GM18870 (cell line): ENCODE results near the gene TRANK1.
"Not testable (repeated sequence)": the region's sequence is repeated elsewhere in the genome, so short reads cannot be mapped to it uniquely, and the experiment has no call there.

ENCODE experiments used
- ATAC-seq: cut with Tn5 transposase; IDR thresholded peaks from one replicate; pipeline ENCODE4 v1.9.1; 2021; ENCODE audit warnings: moderate library complexity; ENCODE audit not compliant: unreplicated experiment

Gene TRANK1

GRCh38 chr3:36944641-36945270 lies at the start of gene TRANK1:
TRANK1 (minus strand) TSS chr3:36945054; CDS start chr3:36944809, 245 bp downstream.
- ATAC-seq: peak; percentile 51

- peak; percentile 98 for ATAC-seq
Measured at GRCh38 chr3:36993326-36994283, 48.8 kb upstream of the TRANK1 start, which contains the start of gene MLH1. MLH1 (plus strand) TSS chr3:36993518; CDS start chr3:36993548, 30 bp downstream.

DNA sequence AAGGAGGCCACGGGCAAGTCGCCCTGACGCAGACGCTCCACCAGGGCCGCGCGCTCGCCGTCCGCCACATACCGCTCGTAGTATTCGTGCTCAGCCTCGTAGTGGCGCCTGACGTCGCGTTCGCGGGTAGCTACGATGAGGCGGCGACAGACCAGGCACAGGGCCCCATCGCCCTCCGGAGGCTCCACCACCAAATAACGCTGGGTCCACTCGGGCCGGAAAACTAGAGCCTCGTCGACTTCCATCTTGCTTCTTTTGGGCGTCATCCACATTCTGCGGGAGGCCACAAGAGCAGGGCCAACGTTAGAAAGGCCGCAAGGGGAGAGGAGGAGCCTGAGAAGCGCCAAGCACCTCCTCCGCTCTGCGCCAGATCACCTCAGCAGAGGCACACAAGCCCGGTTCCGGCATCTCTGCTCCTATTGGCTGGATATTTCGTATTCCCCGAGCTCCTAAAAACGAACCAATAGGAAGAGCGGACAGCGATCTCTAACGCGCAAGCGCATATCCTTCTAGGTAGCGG lies 48.0 kb upstream of the TRANK1 start, which contains the start of gene EPM2AIP1:
Gene EPM2AIP1, minus strand, starts transcription at position 326 of the 520 bp plus-strand sequence. Its CDS starts 54 bp downstream, at position 272.
- peak; percentile 13 for ATAC-seq

DNA sequence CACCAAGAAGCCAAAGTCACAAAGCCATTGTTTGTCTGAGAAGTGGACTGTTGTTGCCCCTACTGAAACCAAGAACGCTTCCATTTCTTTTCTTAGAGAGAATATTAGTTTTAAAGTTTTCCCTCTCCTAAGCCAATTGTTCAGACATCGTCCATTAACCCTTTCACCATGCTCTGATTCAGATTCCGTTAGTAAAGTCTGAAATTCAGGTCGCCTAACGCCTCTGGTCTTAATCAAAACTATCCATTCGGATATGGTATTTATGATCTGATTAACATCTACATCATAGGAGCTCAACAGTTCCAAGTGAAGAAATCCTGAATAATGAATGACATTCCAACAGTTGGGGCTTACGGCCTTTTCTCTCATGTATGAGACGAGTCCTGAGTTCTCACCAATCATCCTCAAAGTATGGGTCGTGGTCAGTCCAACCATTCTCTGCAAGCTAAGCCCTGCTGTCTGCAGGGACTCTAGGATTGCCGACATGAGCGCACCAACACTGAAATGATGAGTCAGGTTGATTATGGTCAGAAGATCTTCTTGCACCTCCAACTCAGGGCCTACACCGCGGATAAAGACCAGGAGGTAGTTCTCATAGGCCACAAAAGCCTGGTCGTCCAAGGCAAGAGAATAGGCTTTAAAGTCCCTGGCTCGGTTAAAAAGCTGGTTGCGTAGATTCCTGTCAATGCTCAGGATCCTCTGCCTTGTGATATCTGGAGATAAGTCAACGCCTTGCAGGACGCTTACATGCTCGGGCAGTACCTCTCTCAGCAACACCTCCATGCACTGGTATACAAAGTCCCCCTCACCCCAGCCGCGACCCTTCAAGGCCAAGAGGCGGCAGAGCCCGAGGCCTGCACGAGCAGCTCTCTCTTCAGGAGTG lies 47.3 kb upstream of the TRANK1 start:
- no peak for ATAC-seq

DNA sequence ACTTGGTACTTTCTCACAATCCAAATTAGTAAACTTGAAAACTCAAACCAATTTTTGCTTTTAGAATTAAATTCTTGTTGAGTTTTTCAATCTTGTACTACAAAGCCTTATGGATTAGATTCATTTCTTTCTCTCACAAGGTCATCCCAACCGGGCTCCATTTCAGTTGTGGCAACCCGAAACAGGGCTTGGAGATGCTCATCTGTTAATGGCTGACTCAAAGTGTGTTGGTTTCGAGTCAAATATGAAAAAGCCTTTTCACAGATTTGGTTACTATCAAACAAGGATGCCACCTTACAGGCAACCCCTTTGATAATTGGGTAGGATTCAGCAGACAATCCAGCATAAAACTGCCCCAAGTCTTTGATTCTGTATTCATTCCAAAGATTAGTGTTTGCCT lies 46.3 kb upstream of the TRANK1 start:
- ATAC-seq: no peak

DNA sequence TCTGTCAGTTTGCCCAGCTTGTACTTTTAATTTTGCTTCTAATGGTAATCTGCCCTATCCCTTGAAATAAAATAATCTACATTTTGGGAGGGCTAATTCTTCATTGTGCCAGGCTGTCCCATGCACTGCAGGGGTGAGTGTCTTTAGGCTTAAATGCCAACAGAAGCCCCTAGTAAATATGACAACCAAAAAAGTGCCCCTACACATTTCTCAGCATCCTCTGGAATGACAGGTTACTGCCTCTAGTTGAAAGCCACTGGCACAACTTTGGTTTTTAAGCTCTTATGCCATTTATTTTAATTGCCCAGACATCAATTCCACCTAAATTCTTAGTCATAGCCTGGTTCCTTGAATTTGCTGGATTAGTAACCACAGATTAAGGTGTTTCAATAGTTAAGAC lies 44.7 kb upstream of the TRANK1 start:
- no peak for ATAC-seq

DNA sequence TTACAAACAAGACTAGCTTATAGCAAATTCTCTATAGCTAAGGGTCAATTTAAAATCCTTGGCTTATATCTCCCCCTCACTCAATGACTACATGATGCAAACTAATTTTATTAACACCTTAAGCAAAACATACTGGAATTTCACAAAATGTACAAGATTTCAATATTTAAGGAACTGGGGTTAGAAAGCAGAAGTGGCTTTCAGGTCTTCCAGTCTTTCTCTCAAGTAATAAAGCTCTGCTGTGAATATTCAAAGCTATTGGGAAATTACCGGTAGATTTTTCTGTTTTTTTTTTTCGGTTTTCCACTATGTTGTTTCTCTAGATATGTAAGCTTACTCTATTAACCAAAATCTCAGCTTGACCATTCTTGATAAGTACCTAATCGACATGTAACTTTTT lies 44.2 kb upstream of the TRANK1 start:
- ATAC-seq: no peak

- ATAC-seq: no peak
Measured at GRCh38 chr3:36988356-36988755, 43.5 kb upstream of the TRANK1 start.

GRCh38 chr3:36981006-36981405 lies 36.2 kb upstream of the TRANK1 start:
- ATAC-seq: no peak

DNA sequence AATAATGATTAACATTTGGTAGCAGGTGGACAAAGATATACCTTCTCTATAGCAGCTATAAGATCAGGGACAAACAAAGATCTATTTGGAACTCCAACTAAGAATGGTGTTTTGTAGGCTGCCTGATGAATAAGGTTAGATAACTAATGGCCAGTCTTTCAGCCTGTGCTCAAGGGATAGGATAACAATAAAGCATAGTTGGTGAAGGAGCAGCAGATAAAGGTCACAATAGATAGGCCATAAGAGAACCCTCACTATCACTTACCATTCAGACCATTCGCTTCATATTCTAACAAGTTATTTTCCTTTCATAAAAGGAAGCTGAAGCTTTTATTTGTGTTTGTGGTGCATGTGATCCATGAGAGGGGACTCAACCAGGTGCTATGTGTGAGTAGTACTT lies 28.3 kb upstream of the TRANK1 start:
- ATAC-seq: no peak

GRCh38 chr3:36972163-36972562 lies 27.3 kb upstream of the TRANK1 start:
- no peak for ATAC-seq

GRCh38 chr3:36969540-36970432 lies 24.9 kb upstream of the TRANK1 start:
- peak; percentile 99 for ATAC-seq

- ATAC-seq: no peak
Measured at GRCh38 chr3:36969085-36969484, 24.2 kb upstream of the TRANK1 start.

DNA sequence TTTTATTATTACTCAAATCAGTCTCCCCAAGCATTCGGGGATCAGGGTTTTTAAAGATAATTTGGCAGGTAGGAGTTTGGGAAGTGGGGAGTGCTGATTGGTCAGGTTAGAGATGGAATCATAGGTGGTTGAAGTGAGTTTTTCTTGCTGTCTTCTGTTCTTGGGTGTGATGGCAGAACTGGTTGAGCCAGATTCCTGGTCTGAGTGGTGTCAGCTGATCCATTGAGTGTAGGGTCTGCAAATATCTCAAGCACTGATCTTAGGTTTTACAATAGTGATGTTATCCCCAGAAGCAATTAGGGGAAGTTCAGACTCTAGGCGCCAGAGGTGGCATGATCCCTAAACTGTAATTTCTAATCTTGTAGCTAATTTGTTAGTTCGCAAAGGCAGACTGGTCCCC lies 20.6 kb upstream of the TRANK1 start:
- ATAC-seq: no peak

DNA sequence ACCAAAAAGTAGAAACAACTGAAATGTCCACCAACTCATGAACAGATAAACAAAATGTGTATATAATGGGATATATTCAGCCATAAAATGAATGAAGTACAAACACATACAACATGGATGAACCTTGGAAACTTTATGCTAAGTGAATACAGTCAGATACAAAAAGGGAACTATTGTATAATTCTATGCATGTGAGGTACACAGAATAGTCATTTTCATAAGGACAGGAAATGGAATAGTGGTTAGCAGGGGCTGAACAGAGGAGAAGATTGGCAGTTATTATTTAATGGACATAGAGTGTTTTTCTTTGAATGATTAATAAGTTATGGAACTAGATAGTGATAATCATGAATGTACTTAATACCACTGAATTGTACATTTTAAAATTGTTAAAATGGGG lies 20.0 kb upstream of the TRANK1 start:
- ATAC-seq: peak; percentile 59

GRCh38 chr3:36964331-36964730 lies 19.5 kb upstream of the TRANK1 start:
- ATAC-seq: no peak

- ATAC-seq: not testable (repeated sequence)
Measured at GRCh38 chr3:36963008-36963407, 18.2 kb upstream of the TRANK1 start.

DNA sequence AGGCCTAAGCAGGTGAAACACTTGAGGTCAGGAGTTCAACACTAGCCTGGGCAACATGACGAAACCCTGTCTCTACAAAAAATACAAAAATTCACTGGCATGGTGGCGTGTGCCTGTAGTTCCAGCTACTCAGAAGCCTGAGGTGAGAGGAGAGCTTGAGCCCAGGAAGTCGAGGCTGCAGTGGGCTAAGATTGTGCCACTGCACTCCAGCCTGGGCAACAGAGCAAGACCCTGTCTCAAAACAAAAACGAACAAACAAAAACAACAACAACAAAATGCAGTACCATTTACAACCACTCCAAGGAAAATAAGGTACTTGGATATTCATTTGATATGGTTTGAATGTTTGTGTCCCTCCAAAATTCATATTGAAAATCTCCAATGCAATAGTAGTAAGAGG lies 15.6 kb upstream of the TRANK1 start:
- ATAC-seq: no peak

GRCh38 chr3:36959821-36960220 lies 15.0 kb upstream of the TRANK1 start:
- ATAC-seq: no peak
